ENCODE data around the gene ACSL1.

Gene ACSL1

GRCh38 chr4:184822356-184822755 lies 3.4 kb downstream of the ACSL1 start:
- Histone ChIP-seq H3K36me3 (ENCODE audit: insufficient read depth, low read length) (no peaks in the 10 kb centered on the region), H3K27ac (no peak overlapping the region)
- DNase-seq (ENCODE audit: low read depth, low spot score), result no peak

GRCh38 chr4:184821242-184821641 lies 4.5 kb downstream of the ACSL1 start:
- Histone ChIP-seq H3K36me3 (ENCODE audit: insufficient read depth, low read length) (no peaks in the 10 kb centered on the region), H3K9ac (ENCODE audit: insufficient read length) (no peak overlapping the region), H3K27ac (no peak overlapping the region), H3K9me3 (ENCODE audit: low read depth, low read length) (no peaks in the 10 kb centered on the region), H3K4me3 (no peak overlapping the region)
- TF ChIP-seq EZH2 (IDR thresholded peaks at IDR 0.05) (no peak), FOXP2 (optimal IDR thresholded peaks at IDR 0.05; ENCODE audit: control extremely low read depth, extremely low read length, insufficient read depth) (no peak)
- DNase-seq (ENCODE audit: low read depth, low spot score), result no peak

More at GRCh38 chr4:184822356-184822755, 3.4 kb downstream of the ACSL1 start:
- Histone ChIP-seq H3K9ac (ENCODE audit: insufficient read length) (no peak overlapping the region), H3K9me3 (ENCODE audit: low read depth, low read length) (no peaks in the 10 kb centered on the region), H3K4me3 (no peak overlapping the region)
- TF ChIP-seq FOXP2 (optimal IDR thresholded peaks at IDR 0.05; ENCODE audit: control extremely low read depth, extremely low read length, insufficient read depth) (no peak), EZH2 (IDR thresholded peaks at IDR 0.05) (no peak), POLR2AphosphoS5 (IDR thresholded peaks at IDR 0.05; ENCODE audit: borderline replicate concordance, low read depth, low read length) (no peak)

- TF ChIP-seq POLR2AphosphoS5 (IDR thresholded peaks at IDR 0.05; ENCODE audit: borderline replicate concordance, low read depth, low read length), result no peak
- no peak for TF ChIP-seq EZH2 (IDR thresholded peaks at IDR 0.05)
- TF ChIP-seq FOXP2 (optimal IDR thresholded peaks at IDR 0.05; ENCODE audit: control extremely low read depth, extremely low read length, insufficient read depth), result no peak
- Histone ChIP-seq H3K27ac (no peak overlapping the region), H3K4me3 (no peak overlapping the region), H3K9me3 (ENCODE audit: low read depth, low read length) (no peaks in the 10 kb centered on the region), H3K9ac (ENCODE audit: insufficient read length) (no peak overlapping the region), H3K36me3 (ENCODE audit: insufficient read depth, low read length) (no peaks in the 10 kb centered on the region)
- no peak for DNase-seq (ENCODE audit: low read depth, low spot score)
Observed at GRCh38 chr4:184819786-184820185, 6.0 kb downstream of the ACSL1 start.

- H3K9me3 ChIP-seq (ENCODE audit: low read depth, low read length), result no peaks in the 10 kb centered on the region
- DNase-seq (ENCODE audit: low read depth, low spot score), result no peak
Observed at GRCh38 chr4:184818216-184818564, 7.6 kb downstream of the ACSL1 start.

GRCh38 chr4:184817494-184818215 lies 8.1 kb downstream of the ACSL1 start:
- no peak for DNase-seq (ENCODE audit: low read depth, low spot score)
- Histone ChIP-seq H3K9me3 (ENCODE audit: low read depth, low read length) (no peaks in the 10 kb centered on the region), H3K9ac (ENCODE audit: insufficient read length) (no peak overlapping the region), H3K36me3 (ENCODE audit: insufficient read depth, low read length) (no peaks in the 10 kb centered on the region), H3K4me3 (no peak overlapping the region), H3K27ac (no peak overlapping the region)
- TF ChIP-seq FOXP2 (optimal IDR thresholded peaks at IDR 0.05; ENCODE audit: control extremely low read depth, extremely low read length, insufficient read depth) (no peak), EZH2 (IDR thresholded peaks at IDR 0.05) (no peak), POLR2AphosphoS5 (IDR thresholded peaks at IDR 0.05; ENCODE audit: borderline replicate concordance, low read depth, low read length) (no peak)

More at GRCh38 chr4:184818216-184818564, 7.6 kb downstream of the ACSL1 start:
- Histone ChIP-seq H3K36me3 (ENCODE audit: insufficient read depth, low read length) (no peaks in the 10 kb centered on the region), H3K9ac (ENCODE audit: insufficient read length) (no peak overlapping the region), H3K4me3 (no peak overlapping the region), H3K27ac (no peak overlapping the region)
- TF ChIP-seq POLR2AphosphoS5 (IDR thresholded peaks at IDR 0.05; ENCODE audit: borderline replicate concordance, low read depth, low read length) (no peak), FOXP2 (optimal IDR thresholded peaks at IDR 0.05; ENCODE audit: control extremely low read depth, extremely low read length, insufficient read depth) (no peak)

- no peak for DNase-seq (ENCODE audit: low read depth, low spot score)
- Histone ChIP-seq H3K9ac (ENCODE audit: insufficient read length) (no peak overlapping the region), H3K27ac (no peak overlapping the region), H3K36me3 (ENCODE audit: insufficient read depth, low read length) (no peaks in the 10 kb centered on the region), H3K9me3 (ENCODE audit: low read depth, low read length) (no peaks in the 10 kb centered on the region), H3K4me3 (no peak overlapping the region)
- TF ChIP-seq POLR2AphosphoS5 (IDR thresholded peaks at IDR 0.05; ENCODE audit: borderline replicate concordance, low read depth, low read length) (no peak), FOXP2 (optimal IDR thresholded peaks at IDR 0.05; ENCODE audit: control extremely low read depth, extremely low read length, insufficient read depth) (no peak), EZH2 (IDR thresholded peaks at IDR 0.05) (no peak)
Observed at GRCh38 chr4:184816962-184817361, 8.8 kb downstream of the ACSL1 start.

- Histone ChIP-seq H3K9me3 (ENCODE audit: low read depth, low read length) (no peaks in the 10 kb centered on the region), H3K4me3 (no peak overlapping the region), H3K36me3 (ENCODE audit: insufficient read depth, low read length) (no peaks in the 10 kb centered on the region), H3K9ac (ENCODE audit: insufficient read length) (no peak overlapping the region), H3K27ac (no peak overlapping the region)
- TF ChIP-seq POLR2AphosphoS5 (IDR thresholded peaks at IDR 0.05; ENCODE audit: borderline replicate concordance, low read depth, low read length) (no peak), EZH2 (IDR thresholded peaks at IDR 0.05) (no peak), FOXP2 (optimal IDR thresholded peaks at IDR 0.05; ENCODE audit: control extremely low read depth, extremely low read length, insufficient read depth) (no peak)
- DNase-seq (ENCODE audit: low read depth, low spot score), result no peak
Observed at GRCh38 chr4:184815046-184815877, 10.5 kb downstream of the ACSL1 start.

- no peak for DNase-seq (ENCODE audit: low read depth, low spot score)
- Histone ChIP-seq H3K9ac (ENCODE audit: insufficient read length) (no peak overlapping the region), H3K9me3 (ENCODE audit: low read depth, low read length) (no peaks in the 10 kb centered on the region), H3K4me3 (no peak overlapping the region), H3K27ac (no peak overlapping the region), H3K36me3 (ENCODE audit: insufficient read depth, low read length) (no peaks in the 10 kb centered on the region)
- no peak for TF ChIP-seq EZH2 (IDR thresholded peaks at IDR 0.05)
- TF ChIP-seq FOXP2 (optimal IDR thresholded peaks at IDR 0.05; ENCODE audit: control extremely low read depth, extremely low read length, insufficient read depth), result no peak
- TF ChIP-seq POLR2AphosphoS5 (IDR thresholded peaks at IDR 0.05; ENCODE audit: borderline replicate concordance, low read depth, low read length), result no peak
Observed at GRCh38 chr4:184814686-184815045, 11.1 kb downstream of the ACSL1 start.
